CD4-positive, alpha-beta T cell treated with Interferon gamma for 1 hour (primary cell): Measurements from ENCODE around the gene LBHD1.

Source experiments
- DNase-seq: peaks from one replicate; pipeline ENCODE4 v3.0.0-alpha.2; 2020

The LBHD1 gene

DNA sequence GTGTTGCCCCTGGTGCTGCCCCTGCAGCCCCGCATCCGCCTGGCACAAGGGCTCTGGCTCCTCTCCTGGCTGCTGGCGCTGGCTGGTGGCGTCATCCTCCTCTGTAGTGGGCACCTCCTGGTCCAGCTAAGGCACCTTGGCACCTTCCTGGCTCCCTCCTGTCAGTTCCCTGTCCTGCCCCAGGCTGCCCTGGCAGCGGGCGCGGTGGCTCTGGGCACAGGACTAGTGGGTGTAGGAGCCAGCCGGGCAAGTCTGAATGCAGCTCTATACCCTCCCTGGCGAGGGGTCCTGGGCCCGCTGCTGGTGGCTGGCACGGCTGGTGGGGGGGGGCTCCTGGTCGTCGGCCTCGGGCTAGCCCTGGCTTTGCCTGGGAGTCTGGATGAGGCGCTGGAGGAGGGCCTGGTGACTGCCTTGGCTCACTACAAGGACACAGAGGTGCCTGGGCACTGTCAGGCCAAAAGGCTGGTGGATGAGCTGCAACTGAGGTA is 58.7 kb downstream of the LBHD1 start:
- DNase-seq, result no peak
